MM.1S (cell line): Measurements from ENCODE around the gene ADAM19.

Experiments
- CTCF ChIP-seq: fragments of 300-600 bp; sonication (generic); IDR thresholded peaks from 2 replicates; pipeline ENCODE4 v1.5.1; 2016; ENCODE audit warnings: antibody characterized with exemption, low read length, mixed read lengths
- EZH2 ChIP-seq: fragments of 300-600 bp; sonication (generic); optimal IDR thresholded peaks from 2 replicates; pipeline ENCODE3; 2017; ENCODE audit warnings: low read depth, mild to moderate bottlenecking, antibody characterized with exemption, low read length, mixed read lengths

GRCh38 chr5:157594675-157595459 lies 19.3 kb upstream of the ADAM19 start:
- TF ChIP-seq CTCF, result no peak
- no peak for TF ChIP-seq EZH2
